T-helper 1 cell treated with Interleukin-12 subunit alpha and Interleukin-12 subunit beta and Interleukin-4 antibody, amounts not matched to agents 30 ng/mL and 1 ng/mL, for 36 hours (primary cell): Measurements from ENCODE around the gene HDAC10. TPM values are rescaled to one million over a fixed set of nuclear protein-coding genes. Genes with fewer than 3 reads are reported as not detected.

ENCODE experiments used
- intact Hi-C: fragments of 100-400 bp; cut with micrococcal nuclease; formaldehyde crosslinking; loops from one replicate; pipeline ENCODE4 v1.15.1; 2024
- total RNA-seq: library from RNA; stranded (reverse); gene quantifications from 2 replicates; pipeline ENCODE4 v1.2.3, GENCODE V29; 2022

The HDAC10 gene
- total RNA-seq, 1 donor from 2014 or later: 91.9 TPM

GRCh38 chr22:50257451-50258360 lies 6.6 kb upstream of the HDAC10 start:
- intact Hi-C loops: no loop called here

- intact Hi-C loops: no loop called here
Observed at GRCh38 chr22:50257041-50257440, 6.0 kb upstream of the HDAC10 start.

- intact Hi-C loops: no loop called here
Observed at GRCh38 chr22:50256258-50256862, 5.3 kb upstream of the HDAC10 start.

GRCh38 chr22:50255607-50256006 lies 4.5 kb upstream of the HDAC10 start:
- intact Hi-C loops: no loop called here

GRCh38 chr22:50255099-50255498 lies 4.0 kb upstream of the HDAC10 start:
- intact Hi-C loops: no loop called here

GRCh38 chr22:50253941-50254340 lies 2.9 kb upstream of the HDAC10 start:
- intact Hi-C loops: no loop called here

- intact Hi-C loops: no loop called here
Observed at GRCh38 chr22:50253046-50253915, 2.2 kb upstream of the HDAC10 start.

GRCh38 chr22:50252082-50253045 lies 1.3 kb upstream of the HDAC10 start:
- intact Hi-C loops: loop anchor here (1.0 kb wide), 2 partner anchors 8 to 90 kb away; no protein-coding TSS in a partner anchor

GRCh38 chr22:50251477-50252081 lies 514 bp upstream of the HDAC10 start:
- intact Hi-C loops: loop anchor here (1.0 kb wide), 3 partner anchors 7 to 91 kb away; partner anchors contain the start of gene MAPK11

- intact Hi-C loops: no loop called here
Observed at GRCh38 chr22:50250249-50250554, 863 bp downstream of the HDAC10 start.

- intact Hi-C loops: no loop called here
Observed at GRCh38 chr22:50249341-50250248, 1.5 kb downstream of the HDAC10 start.

- intact Hi-C loops: no loop called here
Observed at GRCh38 chr22:50248196-50249081, 2.6 kb downstream of the HDAC10 start.

- intact Hi-C loops: no loop called here
Observed at GRCh38 chr22:50247748-50248147, 3.3 kb downstream of the HDAC10 start.

GRCh38 chr22:50246242-50247175 lies 4.6 kb downstream of the HDAC10 start:
- intact Hi-C loops: no loop called here

- intact Hi-C loops: loop anchor here (1.0 to 2.0 kb wide), 8 partner anchors 25 to 393 kb away; partner anchors contain the start of genes MAPK11, PPP6R2, SELENOO and SYCE3
Observed at GRCh38 chr22:50245214-50246072, 5.6 kb downstream of the HDAC10 start.
